KG1 (cell line): ENCODE measurements around the gene RNPEPL1.
"Not testable (repeated sequence)": the region's sequence is repeated elsewhere in the genome, so short reads cannot be mapped to it uniquely, and the experiment has no call there.

Experiments
- DNase-seq: peaks from one replicate; lab custom pipeline; 2025; lab: John Stamatoyannopoulos, UW

Gene RNPEPL1

GRCh38 chr2:240538031-240538780 lies 30.1 kb upstream of the RNPEPL1 start:
- no peak for DNase-seq

- DNase-seq = not testable (repeated sequence)
Observed at GRCh38 chr2:240539101-240539500, 29.2 kb upstream of the RNPEPL1 start.

GRCh38 chr2:240539906-240540305 lies 28.4 kb upstream of the RNPEPL1 start:
- DNase-seq = no peak

- DNase-seq = no peak
Observed at GRCh38 chr2:240551288-240551687, 17.0 kb upstream of the RNPEPL1 start.

GRCh38 chr2:240551811-240552210 lies 16.5 kb upstream of the RNPEPL1 start:
- no peak for DNase-seq

GRCh38 chr2:240553956-240554480 lies 14.3 kb upstream of the RNPEPL1 start:
- no peak for DNase-seq

- DNase-seq = no peak
Observed at GRCh38 chr2:240554767-240555493, 13.4 kb upstream of the RNPEPL1 start.

- no peak for DNase-seq
Observed at GRCh38 chr2:240555541-240556250, 12.6 kb upstream of the RNPEPL1 start.

GRCh38 chr2:240556553-240557100 lies 11.7 kb upstream of the RNPEPL1 start:
- DNase-seq = no peak

GRCh38 chr2:240557101-240557751 lies 11.1 kb upstream of the RNPEPL1 start:
- no peak for DNase-seq

- no peak for DNase-seq
Observed at GRCh38 chr2:240557808-240558207, 10.5 kb upstream of the RNPEPL1 start, which contains the start of gene ANKMY1. Gene ANKMY1 (minus strand): TSS chr2:240557988. CDS start chr2:240557335, 653 bp downstream.

- DNase-seq = no peak
Observed at GRCh38 chr2:240558236-240558761, 10.0 kb upstream of the RNPEPL1 start.

GRCh38 chr2:240559286-240559685 lies 9.0 kb upstream of the RNPEPL1 start:
- DNase-seq = no peak

GRCh38 chr2:240560084-240560479 lies 8.2 kb upstream of the RNPEPL1 start, which contains the start of gene DUSP28:
Gene DUSP28 (plus strand): TSS chr2:240560357. CDS start chr2:240560685, 328 bp downstream.
- DNase-seq = peak; percentile 74

- DNase-seq = peak; percentile 98
Observed at GRCh38 chr2:240560480-240561324, 7.6 kb upstream of the RNPEPL1 start.

- peak; percentile 64 for DNase-seq
Observed at GRCh38 chr2:240561325-240561971, 6.8 kb upstream of the RNPEPL1 start.

- DNase-seq = not testable (repeated sequence)
Observed at GRCh38 chr2:240563231-240563630, 5.1 kb upstream of the RNPEPL1 start.

- no peak for DNase-seq
Observed at GRCh38 chr2:240563951-240564560, 4.2 kb upstream of the RNPEPL1 start.
